Mammary epithelial cell (primary cell): ENCODE data around the gene TMEM82.

Experiments used
- CTCF ChIP-seq, 2 donors: IDR thresholded peaks in 1 of 2; conservative IDR thresholded peaks in 1 of 2; 2 replicates each; pipeline ENCODE4 v1.5.1; 2011 to 2012; ENCODE audit warnings: inconsistent platforms in 2 of 2, low read length in 2 of 2, mild to moderate bottlenecking in 2 of 2, control low read depth in 1 of 2, low read depth in 1 of 2; ENCODE audit not compliant: insufficient read depth in 1 of 2; ENCODE audit errors: extremely low read depth in 1 of 2
- EZH2 ChIP-seq: IDR thresholded peaks from 2 replicates; pipeline ENCODE4 v1.6.1; 2012; ENCODE audit warnings: low read length, inconsistent platforms, borderline replicate concordance

DNA sequence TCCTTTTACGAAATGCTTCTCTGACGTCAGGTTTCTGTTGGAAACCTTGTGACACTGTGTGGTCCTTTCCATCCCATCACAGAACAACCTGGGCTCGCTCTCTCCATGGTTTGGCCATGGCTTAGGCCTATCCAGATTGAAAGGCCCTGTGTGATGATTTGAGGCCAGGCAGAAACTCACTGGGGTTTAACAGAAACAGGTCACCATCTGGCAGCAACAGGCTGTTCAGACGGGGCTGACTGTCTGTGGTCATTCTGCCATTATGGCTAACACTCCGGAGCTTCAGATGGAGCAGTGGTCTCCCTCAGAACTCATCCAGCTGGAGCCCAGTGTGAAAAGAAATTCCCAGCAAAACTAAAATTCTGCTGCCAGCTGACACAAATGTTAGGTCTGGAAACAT is 48.9 kb upstream of the TMEM82 start:
- TF ChIP-seq CTCF (conservative IDR thresholded peaks at IDR 0.05 in 1 of 2, IDR thresholded peaks at IDR 0.05 in 1 of 2; ENCODE audit: extremely low read depth in 1 of 2, insufficient read depth in 1 of 2, low read depth in 1 of 2, low read length in 2 of 2) (no peak), EZH2 (no peak)
